GM12878 (cell line): ENCODE measurements around the gene EPHA4. TPM values are rescaled to one million over a fixed set of nuclear protein-coding genes. Genes with fewer than 3 reads are reported as not detected.

Experiments
- ATAC-seq: fragments of 200-7000 bp; cut with Tn5 transposase; 3 replicates; pipeline ENCODE4 v1.9.1; 2020; ENCODE audit warnings: mild to moderate bottlenecking, moderate library complexity
- BruUV-seq: library from RNA; stranded (reverse); fragments of 400-500 nt; replicated peaks from 2 replicates; lab custom pipeline; 2021; lab: Mats Ljungman, UMichigan
- CTCF ChIA-PET: fragments of 300-600 bp; sonication (Branson Sonifier 250); formaldehyde crosslinking; extraction: SDS; loops from one replicate; lab custom pipeline; 2021; ENCODE audit warnings: inconsistent platforms; lab: Yijun Ruan, JAX
- POLR2A ChIA-PET: fragments of 350-600 bp; formaldehyde crosslinking; extraction: SDS; loops from one replicate; lab custom pipeline; 2021; ENCODE audit warnings: inconsistent platforms; lab: Charles Lee
- RAD21 ChIA-PET: fragments of 300-600 bp; sonication (Branson Sonifier 250); formaldehyde crosslinking; loops from one replicate; lab custom pipeline; 2023; ENCODE audit warnings: antibody characterized with exemption; ENCODE audit not compliant: unreplicated experiment; lab: Charles Lee
- SMC1A ChIA-PET: fragments of 300-600 bp; sonication (Branson Sonifier 250); formaldehyde crosslinking; loops from one replicate; lab custom pipeline; 2023; ENCODE audit not compliant: unreplicated experiment, uncharacterized antibody; lab: Charles Lee
- DNase-seq: peaks from one replicate; pipeline ENCODE4 v3.0.0-alpha.2; 2011; ENCODE audit warnings: low read depth, low spot score
- FAIRE-seq: peaks from 3 replicates; lab custom pipeline; 2011; peaks lifted over from hg19 to GRCh38; lab: Jason Lieb, UNC
- H2AFZ ChIP-seq: 2 replicates; pipeline ENCODE4 v1.6.0; 2011; ENCODE audit warnings: low read depth, low read length, control low read depth; ENCODE audit not compliant: control insufficient read depth
- H3K27ac ChIP-seq: 2 replicates; pipeline ENCODE4 v1.5.1; 2011; ENCODE audit warnings: control low read depth; ENCODE audit not compliant: control insufficient read depth, insufficient read depth
- H3K27me3 ChIP-seq, 2 experiments: replicated peaks in 1 of 2; 2 replicates each; pipeline versions ENCODE4 v1.6.0 to v1.6.1; 2011; ENCODE audit warnings: low read length in 1 of 2; ENCODE audit not compliant: control insufficient read depth in 2 of 2, insufficient read depth in 2 of 2
- H3K36me3 ChIP-seq, 2 experiments: 2 replicates each; pipeline ENCODE4 v1.5.1; 2011; ENCODE audit warnings: low read length in 1 of 2; ENCODE audit not compliant: control insufficient read depth in 2 of 2, insufficient read depth in 2 of 2
- H3K4me1 ChIP-seq: 2 replicates; pipeline ENCODE4 v1.6.1; 2011; ENCODE audit warnings: mild to moderate bottlenecking, low read length, moderate library complexity, mixed read lengths; ENCODE audit not compliant: control insufficient read depth, insufficient read depth
- H3K4me2 ChIP-seq: 2 replicates; pipeline ENCODE4 v1.6.0; 2011; ENCODE audit warnings: control low read depth; ENCODE audit not compliant: control insufficient read depth, insufficient read depth
- H3K4me3 ChIP-seq: fragments of 200-600 bp; sonication (generic); 2 replicates; pipeline ENCODE4 v1.5.1; 2016
- H3K79me2 ChIP-seq: 2 replicates; pipeline ENCODE4 v1.6.0; 2011; ENCODE audit warnings: low read length; ENCODE audit not compliant: control insufficient read depth, insufficient read depth
- H3K9ac ChIP-seq: 2 replicates; pipeline ENCODE4 v1.8.0; 2011; ENCODE audit warnings: low read length, control low read depth, mixed read lengths; ENCODE audit not compliant: control insufficient read depth, insufficient read depth
- H3K9me3 ChIP-seq: replicated peaks from 3 replicates; pipeline ENCODE4 v1.5.1; 2011; ENCODE audit warnings: mild to moderate bottlenecking, low read length; ENCODE audit not compliant: control insufficient read depth, insufficient read depth
- H4K20me1 ChIP-seq: 2 replicates; pipeline ENCODE4 v1.6.0; 2011; ENCODE audit not compliant: control insufficient read depth, insufficient read depth
- CREM ChIP-seq: IDR thresholded peaks from 2 replicates; pipeline ENCODE4 v1.6.1; 2014; ENCODE audit warnings: antibody characterized with exemption, low read depth
- EZH2 ChIP-seq: IDR thresholded peaks from 2 replicates; pipeline ENCODE4 v1.6.1; 2012; ENCODE audit warnings: low read depth, mild to moderate bottlenecking, control low read depth, inconsistent platforms, low read length, borderline replicate concordance; ENCODE audit not compliant: control insufficient read depth
- MYC ChIP-seq: IDR thresholded peaks from 2 replicates; pipeline ENCODE4 v1.6.1; 2011; ENCODE audit warnings: mild to moderate bottlenecking, low read length, moderate library complexity, inconsistent platforms; ENCODE audit not compliant: insufficient read depth, insufficient replicate concordance, insufficient read length, severe bottlenecking
- POLR2AphosphoS5 ChIP-seq: IDR thresholded peaks from 2 replicates; pipeline ENCODE4 v1.6.1; 2011; ENCODE audit warnings: mild to moderate bottlenecking, low read length, inconsistent platforms
- SP1 ChIP-seq: IDR thresholded peaks from one replicate; pipeline ENCODE4 v1.6.1; 2011; ENCODE audit warnings: low read depth, low read length
- ZNF622 ChIP-seq: fragments of 450-650 bp; IDR thresholded peaks from 2 replicates; pipeline ENCODE4 v1.6.1; 2017; ENCODE audit warnings: mild to moderate bottlenecking, inconsistent platforms
- WGBS: methylation state at CpG from one replicate; pipeline ENCODE4 v1.1.6; 2016; ENCODE audit warnings: low lambda C conversion rate; ENCODE audit not compliant: insufficient replicate concordance, insufficient coverage; ENCODE audit errors: missing lambda C conversion rate; 5-methylcytosine and 5-hydroxymethylcytosine counted together
- in situ Hi-C: fragments of 300-500 bp; cut with MboI; formaldehyde crosslinking; loops from 9 replicates; pipeline ENCODE4 v1.14.3; 2018; ENCODE audit warnings: mixed read lengths
- intact Hi-C: fragments of 100-400 bp; cut with micrococcal nuclease; formaldehyde crosslinking; loops from one replicate; pipeline ENCODE4 v1.14.2; 2022; ENCODE audit not compliant: unreplicated experiment
- polyA plus RNA-seq, 11 experiments: library from polyadenylated mRNA; depleted of rRNA in 4 of 11; unstranded in 6 of 11; stranded (reverse) in 5 of 11; fragments of >200 nt; fragmentation: Nextera tagmentation in 4 of 11; fragmentation: Illumina TruSeq in 1 of 11; extraction: Ambion mirVana in 4 of 11; extraction: Trizol in 1 of 11; gene quantifications; 1 replicate in 1 of 11; 2 replicates in 10 of 11; pipeline versions ENCODE4 v1.2.1 to v1.2.3, GENCODE V29; 2011 to 2016; ENCODE audit warnings: inconsistent platforms in 2 of 11, missing spikeins in 2 of 11, low read depth in 1 of 11
- total RNA-seq, 4 experiments: library from RNA; depleted of rRNA in 3 of 4; stranded (reverse); fragments of >200 nt in 3 of 4; fragmentation: Illumina TruSeq in 1 of 4; extraction: Trizol in 1 of 4; gene quantifications; 2 replicates each; pipeline versions ENCODE4 v1.2.1 to v1.2.3, GENCODE V29; 2013 to 2021
- TF ChIP-seq, protein P1 (sequence below): fragments of 450-650 bp; IDR thresholded peaks from 2 replicates; pipeline ENCODE4 v1.6.1; 2018; ENCODE audit warnings: mild to moderate bottlenecking, low read depth, moderate library complexity; ENCODE audit not compliant: partially characterized antibody

The EPHA4 gene
- total and polyA plus RNA-seq, 10 of the 15 experiments (the other 5 are each of a cell fraction or from before 2014, with no cell fraction given): 0.06 to 1.5 (median 0.33) TPM; not detected in 1

DNA sequence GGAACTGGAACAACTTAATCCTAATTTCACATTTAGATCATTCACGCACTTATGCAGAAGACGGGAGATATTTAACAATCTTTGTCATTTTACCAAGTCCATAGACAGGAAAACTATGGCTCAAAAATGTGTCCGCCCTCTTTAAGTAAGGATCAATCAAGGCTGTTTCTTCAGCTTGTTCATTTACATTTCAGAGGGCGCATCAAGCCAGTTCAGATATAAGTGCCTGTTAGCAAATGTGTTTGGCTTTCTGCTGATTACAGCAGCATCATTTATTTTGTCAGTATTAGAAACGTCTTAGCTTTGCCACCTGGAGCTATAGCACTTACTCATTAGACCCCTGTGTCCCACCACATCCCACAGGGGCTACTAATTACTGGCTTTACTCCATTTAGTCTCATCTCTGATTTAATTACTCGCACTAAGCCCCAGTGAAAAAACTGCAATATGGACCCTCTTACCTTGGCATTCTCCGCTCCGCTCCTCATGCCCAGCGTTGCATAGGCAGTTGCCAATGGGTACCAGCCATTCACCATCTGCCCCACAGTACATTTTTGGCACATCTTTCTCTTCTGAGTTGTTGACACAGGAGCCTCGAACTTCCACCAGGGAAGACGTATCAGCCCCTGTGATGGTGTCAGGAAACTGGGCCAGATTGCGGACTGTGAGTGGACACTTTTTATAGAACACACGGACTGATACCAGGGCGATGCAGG, 8.7 kb downstream of the EPHA4 start:
- POLR2A ChIA-PET: no interaction called here
- DNase-seq: no peak

More for the DNA sequence above, 8.7 kb downstream of the EPHA4 start:
- WGBS: 55% methylated on average over 14 of the region's 14 CpGs
- Histone ChIP-seq H3K9me3 (no peaks in the 10 kb centered on the region), H3K27me3 (peaks cover 0 to 2% of the 10 kb centered on the region in 2 experiments; a peak in 1 of 4 replicates), H3K4me2 (no peak overlapping the region), H2AFZ (no peak overlapping the region), H3K4me3 (no peak overlapping the region), H3K36me3 (no peaks in the 10 kb centered on the region), H4K20me1 (no peaks in the 10 kb centered on the region), H3K27ac (no peak overlapping the region), H3K79me2 (no peaks in the 10 kb centered on the region), H3K4me1 (no peaks in the 10 kb centered on the region), H3K9ac (no peak overlapping the region)
- no peak for FAIRE-seq
- SMC1A ChIA-PET: interaction anchor here (0.7 kb wide), 1 partner anchor 17 kb away, joined by 3 read pairs; no protein-coding TSS in a partner anchor
- ATAC-seq: no peak
- in situ Hi-C loops: no loop called here
- intact Hi-C loops: no loop called here
- RAD21 ChIA-PET: no interaction called here
- BruUV-seq: no TSS peak
- TF ChIP-seq POLR2AphosphoS5 (no peak), SP1 (no peak), ZNF622 (no peak), MYC (no peak), CREM (no peak), EZH2 (no peak)
- TF ChIP-seq, protein P1, sequence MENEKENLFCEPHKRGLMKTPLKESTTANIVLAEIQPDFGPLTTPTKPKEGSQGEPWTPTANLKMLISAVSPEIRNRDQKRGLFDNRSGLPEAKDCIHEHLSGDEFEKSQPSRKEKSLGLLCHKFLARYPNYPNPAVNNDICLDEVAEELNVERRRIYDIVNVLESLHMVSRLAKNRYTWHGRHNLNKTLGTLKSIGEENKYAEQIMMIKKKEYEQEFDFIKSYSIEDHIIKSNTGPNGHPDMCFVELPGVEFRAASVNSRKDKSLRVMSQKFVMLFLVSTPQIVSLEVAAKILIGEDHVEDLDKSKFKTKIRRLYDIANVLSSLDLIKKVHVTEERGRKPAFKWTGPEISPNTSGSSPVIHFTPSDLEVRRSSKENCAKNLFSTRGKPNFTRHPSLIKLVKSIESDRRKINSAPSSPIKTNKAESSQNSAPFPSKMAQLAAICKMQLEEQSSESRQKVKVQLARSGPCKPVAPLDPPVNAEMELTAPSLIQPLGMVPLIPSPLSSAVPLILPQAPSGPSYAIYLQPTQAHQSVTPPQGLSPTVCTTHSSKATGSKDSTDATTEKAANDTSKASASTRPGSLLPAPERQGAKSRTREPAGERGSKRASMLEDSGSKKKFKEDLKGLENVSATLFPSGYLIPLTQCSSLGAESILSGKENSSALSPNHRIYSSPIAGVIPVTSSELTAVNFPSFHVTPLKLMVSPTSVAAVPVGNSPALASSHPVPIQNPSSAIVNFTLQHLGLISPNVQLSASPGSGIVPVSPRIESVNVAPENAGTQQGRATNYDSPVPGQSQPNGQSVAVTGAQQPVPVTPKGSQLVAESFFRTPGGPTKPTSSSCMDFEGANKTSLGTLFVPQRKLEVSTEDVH: no peak
- CTCF ChIA-PET: no interaction called here
